ENCODE results near the gene NECTIN1.

NECTIN1 gene

DNA sequence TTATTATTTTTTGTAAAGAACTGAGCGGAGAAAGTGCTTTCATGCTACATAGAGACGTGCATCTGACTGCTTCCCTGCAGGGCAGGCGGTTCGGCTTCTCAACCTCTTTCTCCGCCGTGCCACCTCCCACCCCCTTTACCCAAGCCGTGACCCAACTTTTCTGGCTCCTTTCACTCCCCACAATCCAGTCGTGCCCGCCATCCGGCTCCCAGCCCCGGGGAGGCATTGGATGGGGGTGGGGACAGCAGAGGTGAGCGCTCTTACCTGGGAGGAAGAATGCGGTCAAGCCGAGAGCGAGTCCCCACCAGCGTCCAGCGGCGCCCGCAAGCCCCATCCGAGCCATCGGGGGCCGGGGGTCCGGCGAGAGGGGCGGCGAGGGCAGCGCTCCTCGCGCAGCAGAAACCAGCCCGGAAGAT, 781 bp downstream of the NECTIN1 start:
- H3K27ac ChIP-seq (ENCODE audit: low read depth, low read length), result no peak overlapping the region
- peak overlapping the region; percentile 90 for H3K4me3 ChIP-seq (ENCODE audit: low read depth, low read length)
- H3K4me1 ChIP-seq (ENCODE audit: control insufficient read depth, insufficient read depth, low read length), result peaks cover 42% of the 10 kb centered on the region
- H3K27me3 ChIP-seq (ENCODE audit: control insufficient read depth, insufficient read depth, low read length), result peaks cover 11% of the 10 kb centered on the region
- H3K9ac ChIP-seq (ENCODE audit: low read length), result peak overlapping the region; percentile 20
- H3K36me3 ChIP-seq (ENCODE audit: control insufficient read depth, insufficient read depth, low read length), result no peaks in the 10 kb centered on the region
- H3K9me3 ChIP-seq (ENCODE audit: control insufficient read depth, insufficient read depth, low read depth, low read length), result no peaks in the 10 kb centered on the region

DNA sequence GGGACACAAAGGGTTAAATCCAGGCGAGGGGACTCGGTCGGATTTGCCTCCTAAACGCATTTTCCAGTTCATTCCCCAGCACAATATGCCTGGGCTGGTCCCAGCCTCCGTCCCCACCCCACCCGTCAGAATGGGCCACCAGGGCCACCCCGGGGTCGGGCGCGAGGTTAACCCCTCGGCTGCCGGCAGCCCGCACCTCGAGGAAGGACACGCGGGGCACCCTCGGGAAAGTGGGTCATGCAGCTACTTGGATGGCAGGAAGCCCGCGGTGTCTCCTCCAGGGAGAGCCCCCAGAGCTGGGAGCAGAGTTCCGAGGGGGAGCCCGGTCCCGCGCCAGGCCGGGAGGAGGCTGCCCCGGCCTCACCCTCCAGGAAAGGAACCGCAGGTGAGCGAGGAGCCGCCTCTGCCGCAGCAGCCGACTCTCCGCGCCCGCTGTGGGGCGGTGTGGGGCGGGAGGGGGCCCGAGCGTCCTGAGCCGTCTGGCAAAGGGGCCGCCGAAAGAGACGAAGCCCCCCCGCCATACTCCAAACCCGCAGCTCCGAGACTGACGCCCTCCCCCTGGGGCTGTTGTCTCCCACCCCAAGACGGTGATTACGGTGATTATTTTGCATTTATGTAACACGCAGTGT, 1.4 kb downstream of the NECTIN1 start:
- Histone ChIP-seq H3K9me3 (ENCODE audit: control insufficient read depth, insufficient read depth, low read depth, low read length) (no peaks in the 10 kb centered on the region), H3K27me3 (ENCODE audit: control insufficient read depth, insufficient read depth, low read length) (peaks cover 11% of the 10 kb centered on the region), H3K36me3 (ENCODE audit: control insufficient read depth, insufficient read depth, low read length) (no peaks in the 10 kb centered on the region), H3K4me1 (ENCODE audit: control insufficient read depth, insufficient read depth, low read length) (peaks cover 45% of the 10 kb centered on the region), H3K9ac (ENCODE audit: low read length) (peak overlapping the region; percentile 20), H3K27ac (ENCODE audit: low read depth, low read length) (no peak overlapping the region), H3K4me3 (ENCODE audit: low read depth, low read length) (peak overlapping the region; percentile 90)

DNA sequence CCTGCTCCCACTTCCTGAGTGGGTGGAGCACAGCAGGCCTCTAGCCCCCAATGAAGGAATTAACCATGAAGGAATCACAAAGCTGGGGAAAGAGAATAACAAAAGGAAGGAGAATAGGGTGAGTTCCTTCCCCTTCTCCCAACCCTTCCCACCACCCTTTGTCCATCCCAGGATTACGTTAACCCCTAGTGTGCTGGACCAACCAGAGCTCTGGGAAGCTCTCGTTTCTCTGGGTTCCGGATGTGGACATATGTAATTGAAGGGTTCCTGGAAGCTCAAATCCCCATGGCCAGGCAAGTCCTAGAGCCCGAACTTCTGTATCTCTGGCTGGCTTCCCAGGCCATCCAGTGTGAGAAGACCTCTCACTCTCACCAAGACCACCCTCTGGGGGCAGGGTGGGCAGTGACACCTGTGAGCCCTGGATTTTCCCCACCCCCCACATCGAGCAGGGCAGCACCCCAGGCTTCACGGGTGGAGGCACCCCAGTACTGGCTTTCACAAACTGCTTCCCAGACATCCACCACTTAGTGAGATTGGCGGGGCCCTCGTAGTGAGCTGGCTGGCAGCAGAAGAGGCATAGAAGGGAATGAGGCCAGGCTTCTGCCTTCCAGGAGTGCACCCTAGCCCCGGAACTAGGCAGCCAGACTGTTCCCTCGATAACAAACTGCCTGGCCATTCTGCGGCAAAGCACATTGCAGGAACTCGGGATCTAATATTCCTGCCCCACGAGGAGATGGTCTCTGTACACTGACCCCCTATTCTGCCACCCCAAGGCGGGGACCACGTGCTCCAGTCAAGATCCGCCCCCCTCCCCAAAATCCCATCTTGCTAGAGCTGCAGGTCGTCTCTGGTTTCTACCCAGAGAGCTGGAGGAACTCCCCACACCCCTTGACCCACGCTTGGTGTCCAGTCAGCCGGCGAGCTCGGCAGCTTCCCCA, 2.1 kb downstream of the NECTIN1 start:
- Histone ChIP-seq H3K27me3 (ENCODE audit: control insufficient read depth, insufficient read depth, low read length) (peaks cover 11% of the 10 kb centered on the region), H3K9me3 (ENCODE audit: control insufficient read depth, insufficient read depth, low read depth, low read length) (no peaks in the 10 kb centered on the region), H3K4me3 (ENCODE audit: low read depth, low read length) (peak overlapping the region; percentile 90), H3K27ac (ENCODE audit: low read depth, low read length) (no peak overlapping the region), H3K9ac (ENCODE audit: low read length) (peak overlapping the region; percentile 20), H3K36me3 (ENCODE audit: control insufficient read depth, insufficient read depth, low read length) (no peaks in the 10 kb centered on the region), H3K4me1 (ENCODE audit: control insufficient read depth, insufficient read depth, low read length) (peaks cover 52% of the 10 kb centered on the region)

DNA sequence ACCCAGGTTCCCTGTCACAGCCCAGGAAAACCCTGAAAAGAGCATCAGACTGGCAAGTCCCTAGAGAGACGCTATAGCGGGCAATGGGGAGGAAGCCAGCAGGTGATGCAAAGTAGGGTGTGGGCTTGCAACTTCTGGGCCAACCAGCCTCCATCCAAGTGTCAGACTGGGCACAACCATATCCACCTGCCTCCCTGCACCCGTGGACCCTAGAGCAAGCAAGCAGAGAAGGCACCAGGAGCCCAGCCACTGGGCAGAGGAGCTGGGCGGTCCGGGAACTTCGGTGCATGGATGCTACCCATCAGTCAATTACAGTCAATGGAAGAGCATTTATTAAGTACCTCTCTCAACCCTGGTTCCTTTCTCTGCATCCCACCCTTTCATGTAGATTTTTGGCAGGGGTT, 2.8 kb downstream of the NECTIN1 start:
- Histone ChIP-seq H3K27me3 (ENCODE audit: control insufficient read depth, insufficient read depth, low read length) (peaks cover 11% of the 10 kb centered on the region), H3K9ac (ENCODE audit: low read length) (no peak overlapping the region), H3K4me3 (ENCODE audit: low read depth, low read length) (peak overlapping the region; percentile 90), H3K4me1 (ENCODE audit: control insufficient read depth, insufficient read depth, low read length) (peaks cover 59% of the 10 kb centered on the region), H3K27ac (ENCODE audit: low read depth, low read length) (no peak overlapping the region), H3K9me3 (ENCODE audit: control insufficient read depth, insufficient read depth, low read depth, low read length) (no peaks in the 10 kb centered on the region), H3K36me3 (ENCODE audit: control insufficient read depth, insufficient read depth, low read length) (no peaks in the 10 kb centered on the region)

DNA sequence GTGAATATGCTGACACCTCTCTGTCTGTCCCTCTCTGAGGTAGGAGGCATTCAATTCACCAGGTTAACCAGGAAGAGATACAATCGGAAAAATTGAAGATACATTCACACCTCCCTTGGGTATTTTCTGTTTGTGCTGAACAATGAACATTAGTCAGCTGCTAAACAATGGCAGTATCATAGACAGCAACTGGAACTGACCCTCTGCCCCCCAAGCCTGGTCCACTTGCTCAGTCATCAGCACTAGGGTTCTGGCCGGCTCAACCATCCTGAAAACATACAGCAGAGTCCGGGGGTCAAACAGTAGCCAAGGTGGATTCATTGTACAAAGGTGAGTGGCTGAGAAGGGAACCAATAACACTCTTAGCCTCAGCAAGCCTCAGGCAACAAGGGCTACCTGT, 4.0 kb downstream of the NECTIN1 start:
- Histone ChIP-seq H3K4me1 (ENCODE audit: control insufficient read depth, insufficient read depth, low read length) (peaks cover 59% of the 10 kb centered on the region), H3K27ac (ENCODE audit: low read depth, low read length) (no peak overlapping the region), H3K36me3 (ENCODE audit: control insufficient read depth, insufficient read depth, low read length) (0 out of 2 replicates have a peak, but pooled peaks cover 5% of the 10 kb centered on the region), H3K4me3 (ENCODE audit: low read depth, low read length) (no peak overlapping the region), H3K9me3 (ENCODE audit: control insufficient read depth, insufficient read depth, low read depth, low read length) (no peaks in the 10 kb centered on the region), H3K27me3 (ENCODE audit: control insufficient read depth, insufficient read depth, low read length) (0 out of 2 replicates have a peak, but pooled peaks cover 5% of the 10 kb centered on the region), H3K9ac (ENCODE audit: low read length) (no peak overlapping the region)

DNA sequence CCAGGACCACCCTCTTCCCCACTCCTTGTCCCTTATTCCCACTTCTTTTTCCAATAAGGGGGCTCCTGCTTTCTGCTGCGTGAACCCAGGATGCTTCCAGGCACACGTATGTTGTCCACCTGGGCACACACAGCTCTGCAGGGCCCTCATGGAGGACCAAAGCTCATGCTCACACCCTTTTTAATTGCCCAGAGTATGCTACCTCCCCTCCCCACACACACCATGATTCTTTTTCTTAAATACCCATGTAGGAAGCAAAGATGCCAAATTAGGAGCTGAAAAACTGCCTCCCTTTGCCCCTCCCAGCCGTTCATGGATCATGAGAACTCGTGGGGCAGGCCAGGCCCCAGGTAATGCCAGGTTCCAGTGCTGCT, 5.1 kb downstream of the NECTIN1 start:
- H3K4me3 ChIP-seq (ENCODE audit: low read depth, low read length), result no peak overlapping the region
- H3K4me1 ChIP-seq (ENCODE audit: control insufficient read depth, insufficient read depth, low read length), result peaks cover 59% of the 10 kb centered on the region

DNA sequence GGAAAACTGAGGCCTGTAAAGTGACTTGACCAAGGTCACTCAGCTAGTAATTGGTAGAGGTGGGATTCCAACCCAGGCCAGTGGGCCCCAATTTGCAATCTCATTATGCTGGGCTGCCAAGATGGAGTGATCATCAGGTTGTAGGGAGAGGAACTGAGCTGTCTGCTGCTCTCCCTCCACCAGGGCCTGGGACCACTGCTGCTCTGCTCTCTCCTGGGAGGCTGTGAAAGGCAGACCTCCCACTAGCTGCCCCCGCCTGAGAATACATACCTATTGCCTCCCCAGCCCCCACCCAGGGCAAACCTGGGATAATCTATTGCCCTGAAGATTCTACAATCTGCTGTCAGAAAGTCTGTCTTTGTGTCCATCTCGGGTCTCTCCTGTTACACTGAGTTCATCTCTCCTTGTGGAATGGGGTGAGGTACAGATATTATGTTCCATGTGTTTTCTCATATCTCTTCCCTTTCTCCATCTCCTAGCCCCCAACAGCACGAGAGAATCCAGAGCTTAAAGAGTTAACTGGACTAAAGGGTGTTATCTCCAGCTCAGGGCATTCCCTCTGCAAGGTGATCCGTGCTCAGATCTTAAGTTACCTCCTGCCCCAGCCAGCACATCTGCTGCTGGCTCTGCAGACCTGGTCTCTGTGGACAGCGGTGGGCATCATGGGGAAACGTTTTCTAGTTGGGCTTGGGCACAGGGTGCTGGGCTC, 5.6 kb downstream of the NECTIN1 start:
- Histone ChIP-seq H3K9ac (ENCODE audit: low read length) (no peak overlapping the region), H3K4me1 (ENCODE audit: control insufficient read depth, insufficient read depth, low read length) (peaks cover 62% of the 10 kb centered on the region)

More for the DNA sequence above, 5.1 kb downstream of the NECTIN1 start:
- Histone ChIP-seq H3K27ac (ENCODE audit: low read depth, low read length) (no peak overlapping the region), H3K9ac (ENCODE audit: low read length) (no peak overlapping the region), H3K9me3 (ENCODE audit: control insufficient read depth, insufficient read depth, low read depth, low read length) (no peaks in the 10 kb centered on the region), H3K36me3 (ENCODE audit: control insufficient read depth, insufficient read depth, low read length) (0 out of 2 replicates have a peak, but pooled peaks cover 6% of the 10 kb centered on the region), H3K27me3 (ENCODE audit: control insufficient read depth, insufficient read depth, low read length) (no peaks in the 10 kb centered on the region)

DNA sequence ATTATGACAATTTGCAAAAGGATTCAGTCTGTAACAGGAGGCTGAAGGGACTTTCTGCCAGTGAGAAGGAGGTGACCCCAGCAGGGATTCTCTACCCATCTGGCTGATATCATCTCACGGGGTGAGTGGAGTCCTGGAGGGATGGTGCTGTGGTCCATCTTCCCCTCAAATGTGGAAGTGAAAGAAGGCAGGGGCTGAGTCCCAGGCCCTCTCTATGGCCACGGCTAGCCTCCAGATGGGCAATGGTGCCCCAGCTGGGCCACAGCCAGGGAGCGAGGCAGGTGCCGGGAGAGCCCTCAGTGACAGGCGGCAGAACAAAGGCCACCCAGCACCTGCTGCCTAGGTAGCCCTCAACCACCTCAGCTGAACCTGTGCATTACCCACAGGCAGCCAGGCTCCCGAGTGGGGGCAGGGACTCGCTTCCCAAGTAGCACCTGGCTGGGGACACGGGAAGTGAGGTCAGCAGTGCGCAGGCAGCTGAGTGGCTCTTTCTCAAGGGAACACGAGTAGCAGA, 6.7 kb downstream of the NECTIN1 start:
- Histone ChIP-seq H3K27ac (ENCODE audit: low read depth, low read length) (no peak overlapping the region), H3K36me3 (ENCODE audit: control insufficient read depth, insufficient read depth, low read length) (0 out of 2 replicates have a peak, but pooled peaks cover 6% of the 10 kb centered on the region), H3K9me3 (ENCODE audit: control insufficient read depth, insufficient read depth, low read depth, low read length) (no peaks in the 10 kb centered on the region), H3K4me3 (ENCODE audit: low read depth, low read length) (no peak overlapping the region), H3K27me3 (ENCODE audit: control insufficient read depth, insufficient read depth, low read length) (no peaks in the 10 kb centered on the region), H3K4me1 (ENCODE audit: control insufficient read depth, insufficient read depth, low read length) (peaks cover 73% of the 10 kb centered on the region), H3K9ac (ENCODE audit: low read length) (no peak overlapping the region)

More for the DNA sequence above, 5.6 kb downstream of the NECTIN1 start:
- H3K27me3 ChIP-seq (ENCODE audit: control insufficient read depth, insufficient read depth, low read length), result no peaks in the 10 kb centered on the region
- 0 out of 2 replicates have a peak, but pooled peaks cover 6% of the 10 kb centered on the region for H3K36me3 ChIP-seq (ENCODE audit: control insufficient read depth, insufficient read depth, low read length)
- H3K9me3 ChIP-seq (ENCODE audit: control insufficient read depth, insufficient read depth, low read depth, low read length), result no peaks in the 10 kb centered on the region
- H3K4me3 ChIP-seq (ENCODE audit: low read depth, low read length), result no peak overlapping the region
- no peak overlapping the region for H3K27ac ChIP-seq (ENCODE audit: low read depth, low read length)

DNA sequence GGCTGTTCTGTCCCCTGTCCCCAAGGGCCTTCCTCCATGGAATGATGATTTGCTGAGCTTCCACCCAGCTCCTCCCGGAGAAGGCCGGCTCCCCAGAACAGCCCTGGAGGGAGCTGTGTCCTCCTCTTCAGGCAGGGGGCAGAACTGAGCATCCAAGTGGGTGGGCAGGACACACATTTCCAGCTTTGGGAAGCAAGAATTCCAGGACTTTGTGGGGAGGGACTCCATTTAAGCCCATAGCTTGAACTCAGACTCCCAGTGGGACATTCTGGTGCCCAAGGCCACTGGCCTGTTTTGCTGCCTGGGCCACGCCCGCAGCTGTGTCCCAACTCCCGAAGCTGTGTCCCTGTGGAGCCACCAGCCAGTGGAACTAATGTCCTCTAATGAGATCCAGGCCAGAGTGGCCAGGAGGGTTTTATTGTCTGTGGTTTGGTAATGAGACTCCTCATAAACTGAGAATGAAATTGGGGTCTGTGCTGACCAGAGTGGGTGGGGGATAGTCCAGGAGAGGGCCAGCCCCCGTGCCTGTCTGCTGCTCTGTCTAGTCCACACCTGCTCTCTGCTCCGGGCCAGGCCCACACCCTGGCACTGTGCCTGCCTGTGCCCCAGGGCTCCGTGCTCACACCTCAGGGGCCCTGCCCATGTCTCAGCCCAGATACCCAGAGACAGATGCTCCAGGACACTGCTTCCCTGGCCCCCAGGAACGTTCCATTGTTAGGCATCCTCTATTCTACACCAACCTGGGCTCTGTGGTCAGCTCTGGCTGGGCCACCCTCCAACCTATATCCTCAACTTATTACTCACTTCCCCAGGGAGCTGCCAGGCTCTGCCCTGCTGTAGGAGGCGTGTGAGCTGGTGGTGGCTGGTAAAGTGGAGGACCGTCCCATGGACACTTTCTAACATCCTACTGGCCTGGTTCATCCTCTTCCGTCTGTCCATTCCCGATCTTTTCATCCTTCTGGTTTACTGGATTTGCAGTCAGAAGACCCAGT, 7.6 kb downstream of the NECTIN1 start:
- Histone ChIP-seq H3K27ac (ENCODE audit: low read depth, low read length) (no peak overlapping the region), H3K36me3 (ENCODE audit: control insufficient read depth, insufficient read depth, low read length) (0 out of 2 replicates have a peak, but pooled peaks cover 6% of the 10 kb centered on the region), H3K9ac (ENCODE audit: low read length) (no peak overlapping the region), H3K4me3 (ENCODE audit: low read depth, low read length) (no peak overlapping the region), H3K27me3 (ENCODE audit: control insufficient read depth, insufficient read depth, low read length) (no peaks in the 10 kb centered on the region), H3K9me3 (ENCODE audit: control insufficient read depth, insufficient read depth, low read depth, low read length) (no peaks in the 10 kb centered on the region), H3K4me1 (ENCODE audit: control insufficient read depth, insufficient read depth, low read length) (peaks cover 79% of the 10 kb centered on the region)

Measured in HUES6 (cell line).